Duodenal mucosa (tissue), 2 donors: ENCODE results near the gene DBF4.
"Not testable (repeated sequence)": the region's sequence is repeated elsewhere in the genome, so short reads cannot be mapped to it uniquely, and the experiment has no call there.

ENCODE experiments used
- H3K27ac ChIP-seq: one replicate; pipeline ENCODE4 v1.7.0; 2013; ENCODE audit warnings: low read depth, low read length
- H3K27me3 ChIP-seq, 2 donors: one replicate each; pipeline ENCODE4 v1.7.0; 2013; ENCODE audit warnings: low read length in 2 of 2, control low read depth in 1 of 2; ENCODE audit not compliant: insufficient read depth in 2 of 2, control insufficient read depth in 1 of 2
- H3K36me3 ChIP-seq, 2 donors: one replicate each; pipeline ENCODE4 v1.7.0; 2013; ENCODE audit warnings: low read length in 2 of 2, control low read depth in 1 of 2; ENCODE audit not compliant: insufficient read depth in 2 of 2, control insufficient read depth in 1 of 2
- H3K4me1 ChIP-seq, 2 donors: one replicate each; pipeline ENCODE4 v1.7.0; 2013; ENCODE audit warnings: low read length in 2 of 2, control low read depth in 1 of 2; ENCODE audit not compliant: insufficient read depth in 2 of 2, control insufficient read depth in 1 of 2
- H3K4me3 ChIP-seq, 2 donors: one replicate each; pipeline ENCODE4 v1.7.0; 2013; ENCODE audit warnings: low read length in 2 of 2, low read depth in 1 of 2
- H3K9ac ChIP-seq, 2 donors: one replicate each; pipeline ENCODE4 v1.7.0; 2013; ENCODE audit warnings: low read length in 2 of 2, low read depth in 1 of 2
- H3K9me3 ChIP-seq, 2 donors: one replicate each; pipeline ENCODE4 v1.7.0; 2013; ENCODE audit warnings: low read length in 2 of 2, control low read depth in 1 of 2; ENCODE audit not compliant: control insufficient read depth in 1 of 2

DBF4 gene

DNA sequence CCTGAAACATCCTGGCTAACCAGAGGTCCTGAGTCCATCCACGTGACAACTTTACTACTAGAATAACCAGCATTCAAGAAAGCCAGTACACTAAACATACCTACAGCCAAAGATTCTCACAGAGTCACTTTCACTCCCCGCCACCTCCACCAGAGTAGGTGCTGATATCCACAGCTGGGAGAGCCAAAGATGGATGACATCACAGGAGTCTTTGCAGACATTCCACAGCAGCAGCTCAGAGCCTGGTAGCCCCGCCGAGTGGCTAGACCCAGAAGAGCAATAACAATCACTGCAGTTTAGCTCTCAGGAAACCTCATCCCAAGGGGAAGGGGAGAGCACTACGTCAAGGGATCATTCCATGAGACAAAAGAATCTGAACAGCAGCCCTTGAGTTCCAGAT lies 44.3 kb downstream of the DBF4 start:
- H3K9me3 ChIP-seq = no peaks in the 10 kb centered on the region
- H3K4me1 ChIP-seq = no peaks in the 10 kb centered on the region
- no peaks in the 10 kb centered on the region for H3K36me3 ChIP-seq
- no peak overlapping the region for H3K4me3 ChIP-seq
- no peak overlapping the region for H3K9ac ChIP-seq
- H3K27ac ChIP-seq = no peak overlapping the region
- H3K27me3 ChIP-seq = no peaks in the 10 kb centered on the region

- not testable (repeated sequence) for H3K27ac ChIP-seq, H3K4me3 ChIP-seq, H3K4me1 ChIP-seq, H3K27me3 ChIP-seq, H3K9ac ChIP-seq, H3K36me3 ChIP-seq, H3K9me3 ChIP-seq
Observed at GRCh38 chr7:87922759-87923395, 46.6 kb downstream of the DBF4 start.

GRCh38 chr7:87926581-87927461 lies 50.5 kb downstream of the DBF4 start:
- Histone ChIP-seq H3K9ac (no peak overlapping the region), H3K9me3 (no peaks in the 10 kb centered on the region), H3K4me3 (no peak overlapping the region), H3K27ac (no peak overlapping the region), H3K27me3 (no peaks in the 10 kb centered on the region), H3K4me1 (peaks cover 0 to 7% of the 10 kb centered on the region in 2 donors), H3K36me3 (no peaks in the 10 kb centered on the region)

DNA sequence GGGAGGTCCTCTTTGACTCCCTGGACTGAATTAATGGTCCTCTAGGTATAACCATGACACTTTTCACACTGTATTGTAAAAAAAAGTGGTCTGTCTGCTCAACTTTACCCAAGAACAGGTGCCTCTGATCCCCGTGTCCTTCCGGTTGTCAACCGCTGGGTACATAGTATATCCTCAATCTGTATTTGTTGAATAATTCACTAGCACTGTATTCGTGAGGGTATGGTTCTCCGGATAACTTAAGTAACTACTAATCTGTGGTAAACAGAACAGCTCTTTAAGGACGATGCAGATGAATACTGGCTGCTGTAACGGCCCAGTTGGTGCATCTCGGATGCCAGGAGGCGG lies 57.3 kb downstream of the DBF4 start:
- Histone ChIP-seq H3K4me3 (peak overlapping the region; percentile 70 to 89), H3K4me1 (peaks cover 9 to 15% of the 10 kb centered on the region in 2 donors), H3K9me3 (no peaks in the 10 kb centered on the region), H3K36me3 (no peaks in the 10 kb centered on the region), H3K27me3 (peaks cover 0 to 7% of the 10 kb centered on the region in 2 donors), H3K27ac (no peak overlapping the region), H3K9ac (no peak overlapping the region)

- Histone ChIP-seq H3K9me3 (no peaks in the 10 kb centered on the region), H3K27me3 (peaks cover 0 to 7% of the 10 kb centered on the region in 2 donors), H3K36me3 (no peaks in the 10 kb centered on the region), H3K9ac (peak within 1 kb of the TSS; percentile 10 to 21), H3K27ac (no peak within 1 kb of the TSS), H3K4me3 (peak within 1 kb of the TSS; percentile 70 to 89), H3K4me1 (peaks cover 9 to 15% of the 10 kb centered on the region in 2 donors)
Observed at GRCh38 chr7:87933953-87934698, 57.8 kb downstream of the DBF4 start, which contains the start of gene ADAM22. Gene ADAM22 (plus strand): TSS chr7:87934251. CDS start chr7:87934466, 215 bp downstream.

DNA sequence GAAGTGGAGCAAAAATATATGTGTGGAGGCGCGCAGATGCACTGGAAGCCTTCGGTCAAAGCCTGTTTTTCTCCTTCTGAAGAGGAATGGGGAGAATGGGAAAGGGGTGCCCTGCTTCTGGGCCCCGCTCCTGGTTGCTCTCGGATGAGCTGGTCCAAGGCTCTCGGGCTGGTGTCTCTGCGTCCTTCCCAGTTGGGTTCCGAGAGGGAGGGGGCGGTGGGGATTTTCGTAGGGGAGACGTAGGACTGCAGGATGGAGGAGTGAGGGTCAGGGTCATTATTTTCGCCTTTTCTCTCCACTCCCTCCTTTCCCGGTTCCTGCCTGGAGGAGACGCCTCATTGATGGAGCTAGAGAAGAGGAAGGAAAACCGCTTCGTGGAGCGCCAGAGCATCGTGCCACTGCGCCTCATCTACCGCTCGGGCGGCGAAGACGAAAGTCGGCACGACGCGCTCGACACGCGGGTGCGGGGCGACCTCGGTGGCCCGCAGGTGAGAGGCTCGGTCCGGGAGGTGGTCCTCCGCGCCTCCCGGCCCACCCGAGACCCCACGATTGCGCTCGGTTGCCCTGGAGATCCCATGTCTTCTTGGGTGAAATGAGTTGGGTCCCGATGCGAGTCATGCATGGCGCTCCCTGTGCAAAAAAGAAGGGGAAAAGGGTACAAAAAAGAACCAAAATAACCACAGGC lies 58.5 kb downstream of the DBF4 start:
- Histone ChIP-seq H3K4me3 (peak overlapping the region; percentile 70 to 89), H3K27ac (no peak overlapping the region), H3K36me3 (no peaks in the 10 kb centered on the region), H3K4me1 (peaks cover 9 to 15% of the 10 kb centered on the region in 2 donors), H3K27me3 (peaks cover 0 to 7% of the 10 kb centered on the region in 2 donors), H3K9ac (peak overlapping the region; percentile 10 to 21), H3K9me3 (no peaks in the 10 kb centered on the region)

DNA sequence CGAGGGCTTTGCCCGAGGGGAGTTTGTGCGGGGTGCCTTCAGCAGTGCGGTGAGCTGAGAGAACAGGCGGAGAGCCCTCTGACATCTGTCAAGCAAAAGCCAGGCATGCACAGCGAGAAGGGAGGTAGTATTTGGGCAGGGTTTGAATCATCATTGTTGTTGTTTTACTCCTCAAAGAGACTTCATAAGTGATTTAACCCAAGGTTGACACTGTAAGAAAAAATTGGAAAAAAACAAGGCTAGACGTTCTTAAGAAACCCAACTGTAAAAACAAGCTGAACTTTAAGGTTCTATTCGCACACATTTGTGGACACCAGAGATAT lies 59.1 kb downstream of the DBF4 start:
- H3K4me3 ChIP-seq = peak overlapping the region; percentile 70 to 89
- H3K4me1 ChIP-seq = peaks cover 9 to 15% of the 10 kb centered on the region in 2 donors
- H3K9ac ChIP-seq = no peak overlapping the region

DNA sequence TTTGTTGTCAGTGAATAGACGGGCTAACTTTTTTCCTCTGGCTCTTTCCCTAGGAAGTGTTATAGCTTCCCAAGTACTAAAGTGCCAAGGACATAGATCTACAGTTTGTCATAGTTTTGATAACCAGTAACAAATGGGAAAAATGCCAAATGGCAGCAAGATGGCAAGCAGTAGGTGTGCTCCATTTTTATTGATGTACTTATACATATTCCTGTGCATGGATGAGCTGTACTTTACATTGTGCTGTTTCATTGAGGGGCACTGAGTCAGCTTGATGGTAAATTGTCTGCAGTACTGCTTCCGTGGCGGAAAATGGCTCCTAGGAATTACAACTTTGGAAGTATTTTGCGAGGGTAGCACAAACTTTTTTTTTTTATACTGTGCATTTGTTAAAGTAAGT lies 64.8 kb downstream of the DBF4 start:
- no peaks in the 10 kb centered on the region for H3K36me3 ChIP-seq
- no peak overlapping the region for H3K4me3 ChIP-seq
- H3K9me3 ChIP-seq = no peaks in the 10 kb centered on the region
- no peaks in the 10 kb centered on the region for H3K4me1 ChIP-seq
- H3K9ac ChIP-seq = no peak overlapping the region
- no peak overlapping the region for H3K27ac ChIP-seq
- no peaks in the 10 kb centered on the region for H3K27me3 ChIP-seq

More for the DNA sequence above, 59.1 kb downstream of the DBF4 start:
- H3K27ac ChIP-seq = no peak overlapping the region
- H3K27me3 ChIP-seq = peaks cover 0 to 7% of the 10 kb centered on the region in 2 donors
- no peaks in the 10 kb centered on the region for H3K9me3 ChIP-seq
- H3K36me3 ChIP-seq = no peaks in the 10 kb centered on the region

DNA sequence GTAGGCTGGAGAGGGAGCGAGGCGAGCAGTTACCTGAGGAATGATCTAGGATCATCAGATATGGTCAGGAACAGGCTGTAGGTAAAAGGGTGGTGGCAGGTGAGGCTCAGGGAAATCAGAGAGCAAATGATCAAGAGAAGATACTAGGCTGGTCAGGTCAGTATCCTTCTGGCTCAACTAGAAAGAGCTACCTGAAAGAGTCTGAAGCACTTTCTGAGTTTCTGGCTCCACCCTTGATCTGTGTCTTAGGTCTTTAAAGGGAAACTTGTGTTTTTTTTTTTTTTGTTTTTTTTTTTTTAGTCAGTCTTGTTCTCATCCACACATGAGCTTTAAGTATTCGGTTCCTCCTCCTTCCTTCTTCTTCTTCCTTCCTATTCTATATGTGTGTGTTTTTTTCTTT lies 68.3 kb downstream of the DBF4 start:
- Histone ChIP-seq H3K27ac (no peak overlapping the region), H3K4me3 (no peak overlapping the region), H3K4me1 (no peaks in the 10 kb centered on the region), H3K27me3 (no peaks in the 10 kb centered on the region), H3K9ac (no peak overlapping the region), H3K36me3 (no peaks in the 10 kb centered on the region), H3K9me3 (no peaks in the 10 kb centered on the region)
